ENCODE measurements around the gene ADARB2. TPM values are rescaled to one million over a fixed set of nuclear protein-coding genes. Genes with fewer than 3 reads are reported as not detected.
A peak's percentile ranks its signal among the peaks of the same experiment; 100 is the strongest.

The ADARB2 gene
- total and polyA plus RNA-seq, 2 experiments from 2014 or later: 2.0 to 5.0 TPM

DNA sequence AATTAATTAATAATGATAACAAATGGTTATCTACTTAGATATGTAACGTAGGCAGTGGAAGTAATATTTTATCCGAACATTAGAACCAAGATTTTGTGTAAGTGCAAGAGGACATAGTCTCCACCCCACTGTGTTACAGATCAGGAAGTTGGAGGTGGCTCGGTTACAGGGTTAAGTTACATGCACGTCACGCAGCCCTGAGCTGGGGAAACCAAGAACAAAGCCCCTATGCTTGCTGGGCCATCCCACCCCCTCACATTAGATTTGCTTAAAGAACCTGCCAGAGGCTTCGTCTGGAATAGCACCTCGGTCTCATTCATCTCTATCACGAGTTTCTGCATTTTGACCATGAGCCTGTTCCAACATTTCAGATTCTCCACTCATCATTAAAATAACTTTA is 214.1 kb downstream of the ADARB2 start:
- Histone ChIP-seq H3K36me3 (ENCODE audit: insufficient read depth) (no peaks in the 10 kb centered on the region), H3K9me2 (ENCODE audit: insufficient read depth) (no peaks in the 10 kb centered on the region), H3K4me3 (no peak overlapping the region), H4K20me1 (replicated peaks; ENCODE audit: insufficient read depth) (no peaks in the 10 kb centered on the region; the same call in 1 of the 2 replicates), H3K4me1 (ENCODE audit: insufficient read depth) (peaks cover 24% of the 10 kb centered on the region), H3F3A (replicated peaks; ENCODE audit: low read depth) (no peaks in the 10 kb centered on the region), H3K27me3 (ENCODE audit: insufficient read depth) (no peaks in the 10 kb centered on the region), H3K27ac (ENCODE audit: low read depth) (no peak overlapping the region), H3K4me2 (no peak overlapping the region), H2AFZ (no peak overlapping the region), H3K79me2 (replicated peaks; ENCODE audit: insufficient read depth) (no peaks in the 10 kb centered on the region)
- DNase-seq (ENCODE audit: low spot score) (no peak), ATAC-seq (peak; percentile 41)
- TF ChIP-seq EZH2 (IDR thresholded peaks at IDR 0.05; ENCODE audit: low read depth, unreplicated experiment): no peak
- no peak for TF ChIP-seq POLR2AphosphoS5 (IDR thresholded peaks at IDR 0.05; ENCODE audit: low read depth)
- TF ChIP-seq, protein P1, sequence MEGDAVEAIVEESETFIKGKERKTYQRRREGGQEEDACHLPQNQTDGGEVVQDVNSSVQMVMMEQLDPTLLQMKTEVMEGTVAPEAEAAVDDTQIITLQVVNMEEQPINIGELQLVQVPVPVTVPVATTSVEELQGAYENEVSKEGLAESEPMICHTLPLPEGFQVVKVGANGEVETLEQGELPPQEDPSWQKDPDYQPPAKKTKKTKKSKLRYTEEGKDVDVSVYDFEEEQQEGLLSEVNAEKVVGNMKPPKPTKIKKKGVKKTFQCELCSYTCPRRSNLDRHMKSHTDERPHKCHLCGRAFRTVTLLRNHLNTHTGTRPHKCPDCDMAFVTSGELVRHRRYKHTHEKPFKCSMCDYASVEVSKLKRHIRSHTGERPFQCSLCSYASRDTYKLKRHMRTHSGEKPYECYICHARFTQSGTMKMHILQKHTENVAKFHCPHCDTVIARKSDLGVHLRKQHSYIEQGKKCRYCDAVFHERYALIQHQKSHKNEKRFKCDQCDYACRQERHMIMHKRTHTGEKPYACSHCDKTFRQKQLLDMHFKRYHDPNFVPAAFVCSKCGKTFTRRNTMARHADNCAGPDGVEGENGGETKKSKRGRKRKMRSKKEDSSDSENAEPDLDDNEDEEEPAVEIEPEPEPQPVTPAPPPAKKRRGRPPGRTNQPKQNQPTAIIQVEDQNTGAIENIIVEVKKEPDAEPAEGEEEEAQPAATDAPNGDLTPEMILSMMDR (conservative IDR thresholded peaks at IDR 0.05; ENCODE audit: low read depth in 2 of 2): no peak
- TF ChIP-seq EZH2phosphoT487 (IDR thresholded peaks at IDR 0.05; ENCODE audit: unreplicated experiment): no peak
- no peak for TF ChIP-seq CREB1 (CRISPR knock-in tag; IDR thresholded peaks at IDR 0.05; ENCODE audit: low read depth)
- TF ChIP-seq, protein P2, sequence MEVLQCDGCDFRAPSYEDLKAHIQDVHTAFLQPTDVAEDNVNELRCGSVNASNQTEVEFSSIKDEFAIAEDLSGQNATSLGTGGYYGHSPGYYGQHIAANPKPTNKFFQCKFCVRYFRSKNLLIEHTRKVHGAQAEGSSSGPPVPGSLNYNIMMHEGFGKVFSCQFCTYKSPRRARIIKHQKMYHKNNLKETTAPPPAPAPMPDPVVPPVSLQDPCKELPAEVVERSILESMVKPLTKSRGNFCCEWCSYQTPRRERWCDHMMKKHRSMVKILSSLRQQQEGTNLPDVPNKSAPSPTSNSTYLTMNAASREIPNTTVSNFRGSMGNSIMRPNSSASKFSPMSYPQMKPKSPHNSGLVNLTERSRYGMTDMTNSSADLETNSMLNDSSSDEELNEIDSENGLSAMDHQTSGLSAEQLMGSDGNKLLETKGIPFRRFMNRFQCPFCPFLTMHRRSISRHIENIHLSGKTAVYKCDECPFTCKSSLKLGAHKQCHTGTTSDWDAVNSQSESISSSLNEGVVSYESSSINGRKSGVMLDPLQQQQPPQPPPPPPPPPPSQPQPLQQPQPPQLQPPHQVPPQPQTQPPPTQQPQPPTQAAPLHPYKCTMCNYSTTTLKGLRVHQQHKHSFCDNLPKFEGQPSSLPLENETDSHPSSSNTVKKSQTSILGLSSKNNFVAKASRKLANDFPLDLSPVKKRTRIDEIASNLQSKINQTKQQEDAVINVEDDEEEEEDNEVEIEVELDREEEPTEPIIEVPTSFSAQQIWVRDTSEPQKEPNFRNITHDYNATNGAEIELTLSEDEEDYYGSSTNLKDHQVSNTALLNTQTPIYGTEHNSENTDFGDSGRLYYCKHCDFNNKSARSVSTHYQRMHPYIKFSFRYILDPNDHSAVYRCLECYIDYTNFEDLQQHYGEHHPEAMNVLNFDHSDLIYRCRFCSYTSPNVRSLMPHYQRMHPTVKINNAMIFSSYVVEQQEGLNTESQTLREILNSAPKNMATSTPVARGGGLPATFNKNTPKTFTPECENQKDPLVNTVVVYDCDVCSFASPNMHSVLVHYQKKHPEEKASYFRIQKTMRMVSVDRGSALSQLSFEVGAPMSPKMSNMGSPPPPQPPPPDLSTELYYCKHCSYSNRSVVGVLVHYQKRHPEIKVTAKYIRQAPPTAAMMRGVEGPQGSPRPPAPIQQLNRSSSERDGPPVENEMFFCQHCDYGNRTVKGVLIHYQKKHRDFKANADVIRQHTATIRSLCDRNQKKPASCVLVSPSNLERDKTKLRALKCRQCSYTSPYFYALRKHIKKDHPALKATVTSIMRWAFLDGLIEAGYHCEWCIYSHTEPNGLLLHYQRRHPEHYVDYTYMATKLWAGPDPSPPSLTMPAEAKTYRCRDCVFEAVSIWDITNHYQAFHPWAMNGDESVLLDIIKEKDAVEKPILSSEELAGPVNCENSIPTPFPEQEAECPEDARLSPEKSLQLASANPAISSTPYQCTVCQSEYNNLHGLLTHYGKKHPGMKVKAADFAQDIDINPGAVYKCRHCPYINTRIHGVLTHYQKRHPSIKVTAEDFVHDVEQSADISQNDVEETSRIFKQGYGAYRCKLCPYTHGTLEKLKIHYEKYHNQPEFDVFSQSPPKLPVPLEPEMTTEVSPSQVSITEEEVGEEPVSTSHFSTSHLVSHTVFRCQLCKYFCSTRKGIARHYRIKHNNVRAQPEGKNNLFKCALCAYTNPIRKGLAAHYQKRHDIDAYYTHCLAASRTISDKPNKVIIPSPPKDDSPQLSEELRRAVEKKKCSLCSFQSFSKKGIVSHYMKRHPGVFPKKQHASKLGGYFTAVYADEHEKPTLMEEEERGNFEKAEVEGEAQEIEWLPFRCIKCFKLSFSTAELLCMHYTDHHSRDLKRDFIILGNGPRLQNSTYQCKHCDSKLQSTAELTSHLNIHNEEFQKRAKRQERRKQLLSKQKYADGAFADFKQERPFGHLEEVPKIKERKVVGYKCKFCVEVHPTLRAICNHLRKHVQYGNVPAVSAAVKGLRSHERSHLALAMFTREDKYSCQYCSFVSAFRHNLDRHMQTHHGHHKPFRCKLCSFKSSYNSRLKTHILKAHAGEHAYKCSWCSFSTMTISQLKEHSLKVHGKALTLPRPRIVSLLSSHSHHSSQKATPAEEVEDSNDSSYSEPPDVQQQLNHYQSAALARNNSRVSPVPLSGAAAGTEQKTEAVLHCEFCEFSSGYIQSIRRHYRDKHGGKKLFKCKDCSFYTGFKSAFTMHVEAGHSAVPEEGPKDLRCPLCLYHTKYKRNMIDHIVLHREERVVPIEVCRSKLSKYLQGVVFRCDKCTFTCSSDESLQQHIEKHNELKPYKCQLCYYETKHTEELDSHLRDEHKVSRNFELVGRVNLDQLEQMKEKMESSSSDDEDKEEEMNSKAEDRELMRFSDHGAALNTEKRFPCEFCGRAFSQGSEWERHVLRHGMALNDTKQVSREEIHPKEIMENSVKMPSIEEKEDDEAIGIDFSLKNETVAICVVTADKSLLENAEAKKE (CRISPR knock-in tag; IDR thresholded peaks at IDR 0.05): no peak
- TF ChIP-seq JUNB (IDR thresholded peaks at IDR 0.05; ENCODE audit: unreplicated experiment): no peak
- TF ChIP-seq NANOG (IDR thresholded peaks at IDR 0.05; ENCODE audit: borderline replicate concordance): no peak
- no peak for TF ChIP-seq STAT1 (IDR thresholded peaks at IDR 0.05; ENCODE audit: unreplicated experiment)
- TF ChIP-seq, protein P3, sequence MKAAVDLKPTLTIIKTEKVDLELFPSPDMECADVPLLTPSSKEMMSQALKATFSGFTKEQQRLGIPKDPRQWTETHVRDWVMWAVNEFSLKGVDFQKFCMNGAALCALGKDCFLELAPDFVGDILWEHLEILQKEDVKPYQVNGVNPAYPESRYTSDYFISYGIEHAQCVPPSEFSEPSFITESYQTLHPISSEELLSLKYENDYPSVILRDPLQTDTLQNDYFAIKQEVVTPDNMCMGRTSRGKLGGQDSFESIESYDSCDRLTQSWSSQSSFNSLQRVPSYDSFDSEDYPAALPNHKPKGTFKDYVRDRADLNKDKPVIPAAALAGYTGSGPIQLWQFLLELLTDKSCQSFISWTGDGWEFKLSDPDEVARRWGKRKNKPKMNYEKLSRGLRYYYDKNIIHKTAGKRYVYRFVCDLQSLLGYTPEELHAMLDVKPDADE (IDR thresholded peaks at IDR 0.05): no peak
- TF ChIP-seq, protein P4, sequence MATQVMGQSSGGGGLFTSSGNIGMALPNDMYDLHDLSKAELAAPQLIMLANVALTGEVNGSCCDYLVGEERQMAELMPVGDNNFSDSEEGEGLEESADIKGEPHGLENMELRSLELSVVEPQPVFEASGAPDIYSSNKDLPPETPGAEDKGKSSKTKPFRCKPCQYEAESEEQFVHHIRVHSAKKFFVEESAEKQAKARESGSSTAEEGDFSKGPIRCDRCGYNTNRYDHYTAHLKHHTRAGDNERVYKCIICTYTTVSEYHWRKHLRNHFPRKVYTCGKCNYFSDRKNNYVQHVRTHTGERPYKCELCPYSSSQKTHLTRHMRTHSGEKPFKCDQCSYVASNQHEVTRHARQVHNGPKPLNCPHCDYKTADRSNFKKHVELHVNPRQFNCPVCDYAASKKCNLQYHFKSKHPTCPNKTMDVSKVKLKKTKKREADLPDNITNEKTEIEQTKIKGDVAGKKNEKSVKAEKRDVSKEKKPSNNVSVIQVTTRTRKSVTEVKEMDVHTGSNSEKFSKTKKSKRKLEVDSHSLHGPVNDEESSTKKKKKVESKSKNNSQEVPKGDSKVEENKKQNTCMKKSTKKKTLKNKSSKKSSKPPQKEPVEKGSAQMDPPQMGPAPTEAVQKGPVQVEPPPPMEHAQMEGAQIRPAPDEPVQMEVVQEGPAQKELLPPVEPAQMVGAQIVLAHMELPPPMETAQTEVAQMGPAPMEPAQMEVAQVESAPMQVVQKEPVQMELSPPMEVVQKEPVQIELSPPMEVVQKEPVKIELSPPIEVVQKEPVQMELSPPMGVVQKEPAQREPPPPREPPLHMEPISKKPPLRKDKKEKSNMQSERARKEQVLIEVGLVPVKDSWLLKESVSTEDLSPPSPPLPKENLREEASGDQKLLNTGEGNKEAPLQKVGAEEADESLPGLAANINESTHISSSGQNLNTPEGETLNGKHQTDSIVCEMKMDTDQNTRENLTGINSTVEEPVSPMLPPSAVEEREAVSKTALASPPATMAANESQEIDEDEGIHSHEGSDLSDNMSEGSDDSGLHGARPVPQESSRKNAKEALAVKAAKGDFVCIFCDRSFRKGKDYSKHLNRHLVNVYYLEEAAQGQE (IDR thresholded peaks at IDR 0.05; ENCODE audit: unreplicated experiment): no peak
- TF ChIP-seq ZNF114 (CRISPR knock-in tag; IDR thresholded peaks at IDR 0.05): no peak
- no peak for TF ChIP-seq ZNF331 (CRISPR knock-in tag; IDR thresholded peaks at IDR 0.05; ENCODE audit: low read depth)
- Mint-ChIP-seq H3K36me3 (ENCODE audit: low read depth) (no peaks in the 10 kb centered on the region; the same call in 2 of the 3 replicates), H3K9me3 (no peaks in the 10 kb centered on the region), H3K27me3 (ENCODE audit: insufficient read depth, low read depth, poor library complexity) (peaks cover 6% of the 10 kb centered on the region), H3K27ac (no peak overlapping the region), H3K4me3 (no peak overlapping the region), H3K4me1 (peaks cover 46% of the 10 kb centered on the region)
